GM19099 (cell line): ENCODE results near the gene MYO15B.

ENCODE experiments used
- POLR2A ChIP-seq: IDR thresholded peaks from 3 replicates; pipeline ENCODE4 v1.6.1; 2011; ENCODE audit warnings: low read depth; ENCODE audit not compliant: insufficient read length; ENCODE audit errors: extremely low read depth

Gene MYO15B

DNA sequence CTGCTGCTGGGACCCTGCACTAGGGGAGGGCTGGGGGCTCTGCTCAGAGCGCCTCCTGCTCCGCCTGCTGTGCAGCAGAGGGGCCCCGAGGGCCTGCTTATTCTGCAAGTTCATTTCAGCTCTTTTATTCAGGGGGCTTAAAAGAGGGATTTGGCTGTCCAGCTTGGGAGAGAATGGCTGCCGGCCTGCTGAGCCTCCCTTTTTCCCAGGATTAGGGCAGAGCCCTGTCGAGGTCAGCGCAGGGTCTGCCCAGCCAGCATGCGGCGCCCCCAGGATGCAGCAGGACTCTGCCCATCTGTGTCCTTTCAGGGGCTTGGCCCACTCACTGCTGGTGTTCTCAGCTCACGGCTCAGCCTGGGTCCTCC lies 46.8 kb downstream of the MYO15B start:
- no peak for TF ChIP-seq POLR2A

DNA sequence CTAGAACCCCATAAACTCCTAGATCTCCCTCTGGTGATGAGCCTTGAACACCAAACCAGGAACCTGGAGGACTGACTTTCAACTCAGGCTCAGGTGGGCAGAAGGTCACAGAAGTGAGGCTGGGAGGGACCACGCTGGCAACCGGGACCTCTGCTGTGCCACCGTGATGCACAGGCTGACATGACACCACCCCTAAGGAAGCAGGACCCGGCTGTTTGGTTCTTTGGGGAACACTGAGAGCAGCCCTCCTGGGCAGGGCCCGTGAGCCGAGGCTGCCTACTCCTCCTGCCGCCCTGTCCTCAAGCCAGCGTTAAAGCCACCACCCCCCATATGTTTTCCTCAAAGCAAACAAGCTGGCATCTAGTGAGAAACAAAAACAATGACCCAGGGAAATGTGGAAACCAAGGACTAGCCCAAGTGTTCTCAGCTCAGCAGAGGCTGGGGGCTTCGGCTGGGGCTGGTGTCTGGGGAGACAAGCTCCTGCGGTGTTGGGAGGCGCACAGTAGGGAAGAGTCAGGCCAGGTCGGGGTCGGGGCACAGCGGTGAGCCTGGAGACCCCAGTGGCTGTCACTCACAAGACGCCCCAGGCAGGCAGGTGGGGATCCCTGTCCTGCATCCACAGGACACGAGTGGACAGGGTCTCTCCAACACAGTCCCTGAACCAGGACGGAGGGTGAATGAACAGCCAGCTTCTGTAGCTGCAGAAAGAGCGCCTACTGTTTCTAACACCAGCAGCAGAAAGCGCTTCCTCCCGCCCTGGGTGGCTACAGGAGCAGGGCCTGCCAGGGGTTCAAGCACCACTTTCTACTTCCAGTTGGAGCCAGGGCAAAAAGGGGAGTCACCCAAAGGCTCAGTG lies 47.4 kb downstream of the MYO15B start:
- no peak for TF ChIP-seq POLR2A

DNA sequence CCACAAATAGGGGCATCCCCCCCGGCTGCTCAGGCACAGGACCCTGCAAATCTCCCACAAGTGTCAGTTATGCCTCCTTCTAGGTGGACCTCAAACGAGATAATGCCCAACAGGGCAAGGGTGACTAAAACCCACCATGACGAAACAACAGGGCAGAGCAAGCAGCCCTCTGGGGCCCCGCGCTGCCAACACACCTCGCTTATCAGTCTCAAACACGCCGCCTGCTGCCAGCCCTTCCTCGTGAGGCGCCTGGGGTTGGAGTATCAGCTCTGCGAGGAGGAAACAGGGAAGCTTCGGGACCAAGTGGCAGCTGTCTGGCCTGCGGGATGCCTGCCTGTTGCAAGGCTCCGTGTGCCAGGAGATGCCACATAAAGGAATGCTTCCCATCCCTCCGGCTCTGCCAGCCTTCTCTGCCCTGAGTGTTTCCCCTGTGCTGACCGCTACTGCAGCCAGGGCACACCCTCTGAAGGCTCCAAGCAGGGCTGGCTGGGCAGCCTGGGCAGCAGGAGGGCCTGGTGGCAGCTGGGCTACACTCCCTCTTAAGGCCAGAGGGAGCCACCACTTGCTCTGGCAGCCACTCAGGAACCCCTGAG lies 48.1 kb downstream of the MYO15B start:
- no peak for TF ChIP-seq POLR2A

DNA sequence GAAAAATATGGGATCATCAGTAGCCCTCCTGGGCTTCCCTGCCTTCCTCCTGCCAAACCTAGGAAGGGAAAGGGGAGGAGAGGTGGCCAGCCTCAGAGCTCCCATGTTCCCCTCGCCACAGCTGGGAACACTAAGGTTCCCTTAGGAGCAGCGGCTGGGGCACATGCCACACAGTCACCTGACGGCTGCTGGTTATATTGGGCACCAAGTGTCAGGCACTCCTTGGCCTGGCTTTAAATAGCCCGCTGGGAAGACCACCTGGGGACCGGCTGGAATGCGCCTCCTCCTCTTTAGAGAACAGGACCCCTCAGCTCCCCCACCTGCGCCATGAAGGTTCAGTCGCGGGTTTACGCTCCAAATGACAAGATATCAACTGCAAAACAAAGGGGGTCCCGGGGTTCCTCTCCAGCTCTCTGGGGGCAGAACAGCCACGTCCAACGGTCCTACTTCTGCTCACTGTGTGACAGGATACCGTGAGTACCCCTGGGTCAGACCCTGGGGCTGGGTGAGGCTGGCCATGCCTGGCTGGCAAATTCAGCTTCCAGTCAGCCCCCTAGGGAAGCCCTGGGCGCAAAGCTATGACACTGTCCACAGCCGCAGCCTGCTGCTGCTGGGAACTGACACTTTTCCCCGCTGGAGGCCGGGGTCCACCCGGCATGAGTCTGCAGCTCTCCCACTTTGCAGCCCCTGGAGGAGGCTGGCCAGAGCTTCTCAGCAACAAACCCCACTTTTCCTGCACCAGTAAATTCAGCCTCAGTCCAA lies 49.0 kb downstream of the MYO15B start:
- TF ChIP-seq POLR2A, result no peak

- no peak for TF ChIP-seq POLR2A
These were observed 49.5 kb downstream of the MYO15B start for GRCh38 chr17:75637143-75637538.

GRCh38 chr17:75637551-75637950 lies 50.0 kb downstream of the MYO15B start:
- TF ChIP-seq POLR2A, result no peak

- no peak for TF ChIP-seq POLR2A
These were observed 51.3 kb downstream of the MYO15B start for GRCh38 chr17:75638893-75639292.

GRCh38 chr17:75639327-75639726 lies 51.7 kb downstream of the MYO15B start:
- TF ChIP-seq POLR2A, result no peak

DNA sequence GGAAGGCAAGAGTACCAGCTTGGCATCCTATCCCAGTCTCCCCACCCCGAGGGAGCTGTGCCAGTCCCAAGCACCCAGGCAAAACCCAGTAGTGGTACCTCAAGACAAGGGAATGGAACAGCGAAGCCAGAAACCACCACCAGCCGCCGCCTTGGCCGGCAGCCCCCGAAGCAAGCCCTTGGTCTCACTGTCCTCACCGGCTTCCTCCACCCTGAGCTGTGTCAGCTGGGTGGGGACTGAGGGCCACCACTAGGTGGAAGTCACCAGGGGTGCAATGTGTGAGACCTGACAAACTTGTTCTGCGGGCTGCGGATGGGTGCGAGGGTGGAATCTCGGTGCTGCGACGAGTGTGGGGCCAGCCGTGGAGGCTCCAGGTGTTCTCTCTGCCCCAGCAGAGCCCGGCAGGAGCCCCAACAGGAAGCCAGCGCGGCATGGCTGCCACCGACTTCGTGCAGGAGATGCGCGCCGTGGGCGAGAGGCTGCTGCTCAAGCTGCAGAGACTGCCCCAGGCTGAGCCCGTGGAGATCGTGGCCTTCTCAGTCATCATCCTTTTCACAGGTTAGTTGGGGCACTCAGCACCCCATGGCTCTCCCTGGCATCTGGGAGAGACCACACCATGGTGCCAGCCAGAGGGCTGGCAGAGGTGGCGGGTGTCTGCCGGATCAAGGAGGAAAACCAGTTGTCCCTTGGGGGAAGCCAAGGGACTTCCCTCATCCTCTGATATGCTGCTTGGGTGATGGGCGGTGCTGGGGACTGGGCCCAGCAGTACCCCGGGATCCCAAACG lies 52.4 kb downstream of the MYO15B start:
- TF ChIP-seq POLR2A, result no peak

DNA sequence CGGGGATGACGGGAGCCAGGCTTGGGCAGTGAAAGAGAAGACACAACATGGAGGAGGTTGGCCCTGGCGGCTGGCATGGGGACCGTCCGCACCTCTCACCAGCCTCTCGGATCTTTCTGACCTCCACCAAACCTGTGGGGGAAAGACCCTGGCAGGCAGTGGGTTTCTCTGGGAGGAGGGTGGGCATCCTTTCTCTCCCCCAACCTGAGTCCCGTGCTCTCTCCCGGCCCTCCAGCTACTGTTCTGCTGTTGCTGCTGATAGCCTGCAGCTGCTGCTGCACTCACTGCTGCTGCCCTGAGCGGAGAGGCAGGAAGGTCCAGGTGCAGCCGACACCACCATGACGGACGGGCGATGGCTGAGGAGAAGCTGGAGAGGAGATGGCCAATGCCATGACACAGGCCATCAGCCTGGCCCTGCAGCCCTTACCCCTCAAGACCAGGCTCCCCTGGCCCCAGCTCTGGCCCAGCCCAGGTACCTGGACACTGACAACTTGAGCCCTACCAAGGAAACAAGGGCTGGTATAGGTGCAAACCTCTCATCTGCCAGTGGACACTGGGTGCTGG lies 53.0 kb downstream of the MYO15B start:
- no peak for TF ChIP-seq POLR2A

GRCh38 chr17:75641343-75641742 lies 53.7 kb downstream of the MYO15B start:
- TF ChIP-seq POLR2A, result no peak

DNA sequence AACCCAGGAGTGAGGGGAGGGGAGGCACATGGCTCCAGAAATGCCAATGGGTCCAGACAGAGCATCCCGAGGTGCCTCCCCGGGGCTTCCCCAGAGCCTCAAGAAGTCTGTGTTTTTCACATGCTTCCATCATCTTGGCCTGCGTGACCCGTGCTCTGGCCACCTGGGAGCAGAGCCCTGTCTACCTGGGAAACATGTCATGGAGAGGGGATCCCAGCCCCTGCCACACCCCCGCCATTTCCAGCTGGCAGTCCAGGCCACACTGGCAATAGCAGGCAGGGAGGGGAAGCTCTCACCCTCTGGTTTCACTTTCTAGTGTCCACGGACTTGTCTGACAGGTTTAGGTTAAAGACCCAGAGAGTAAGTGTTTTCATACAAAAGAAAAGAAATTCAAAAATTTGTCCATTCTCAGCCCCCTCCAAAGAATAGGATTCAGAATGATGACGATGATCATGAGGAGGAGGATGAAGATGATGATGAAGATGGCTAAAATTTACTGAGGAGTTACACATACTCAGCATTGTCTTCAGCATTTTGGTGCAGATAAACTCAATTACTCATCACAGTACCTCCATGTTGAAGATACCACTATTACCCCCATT lies 54.7 kb downstream of the MYO15B start:
- no peak for TF ChIP-seq POLR2A

- TF ChIP-seq POLR2A, result no peak
These were observed 55.4 kb downstream of the MYO15B start for GRCh38 chr17:75642784-75643642.
